Measurements from ENCODE around the gene IPO11. TPM values are rescaled to one million over a fixed set of nuclear protein-coding genes. Genes with fewer than 3 reads are reported as not detected.
"Not testable (repeated sequence)": the region's sequence is repeated elsewhere in the genome, so short reads cannot be mapped to it uniquely, and the experiment has no call there.

Gene IPO11
- total and polyA plus RNA-seq, 2 donors: 15.8 to 53.6 TPM

- H3K4me3 ChIP-seq (ENCODE audit: low read depth, low read length); DNase-seq (ENCODE audit: extremely low spot score); H3K4me1 ChIP-seq (ENCODE audit: insufficient read depth); H3K27ac ChIP-seq (ENCODE audit: low read depth); H3K36me3 ChIP-seq (ENCODE audit: insufficient read depth): not testable (repeated sequence)
- 98% methylated on average over 5 of the region's 5 CpGs for WGBS
These were observed 96.2 kb downstream of the IPO11 start for GRCh38 chr5:62508760-62509159.

DNA sequence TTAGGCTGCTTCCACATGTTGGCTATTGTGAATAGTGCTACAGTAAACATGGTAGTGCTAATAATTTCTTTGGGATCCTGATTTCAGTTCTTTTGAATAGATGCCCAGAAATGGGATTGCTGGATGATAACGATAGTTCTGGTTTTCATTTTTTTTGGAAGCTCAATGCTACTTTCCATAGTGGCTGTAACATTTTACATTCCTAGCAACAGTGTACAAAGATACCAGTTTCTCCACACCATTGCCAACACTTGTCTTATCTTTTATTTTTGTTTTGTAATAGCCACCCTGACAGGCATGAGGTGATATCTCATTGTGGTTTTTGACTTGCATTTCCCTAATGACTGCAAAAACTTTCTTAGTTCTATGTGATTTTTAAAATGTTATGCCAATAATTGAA, 97.2 kb downstream of the IPO11 start:
- DNase-seq (ENCODE audit: extremely low spot score): no peak
- Histone ChIP-seq H3K27ac (ENCODE audit: low read depth) (no peak overlapping the region), H3K36me3 (ENCODE audit: insufficient read depth) (peaks cover 1% of the 10 kb centered on the region), H3K4me1 (ENCODE audit: insufficient read depth) (no peaks in the 10 kb centered on the region), H3K4me3 (ENCODE audit: low read depth, low read length) (no peak overlapping the region)
- WGBS: 25% methylated on average over 1 of the region's 1 CpG

DNA sequence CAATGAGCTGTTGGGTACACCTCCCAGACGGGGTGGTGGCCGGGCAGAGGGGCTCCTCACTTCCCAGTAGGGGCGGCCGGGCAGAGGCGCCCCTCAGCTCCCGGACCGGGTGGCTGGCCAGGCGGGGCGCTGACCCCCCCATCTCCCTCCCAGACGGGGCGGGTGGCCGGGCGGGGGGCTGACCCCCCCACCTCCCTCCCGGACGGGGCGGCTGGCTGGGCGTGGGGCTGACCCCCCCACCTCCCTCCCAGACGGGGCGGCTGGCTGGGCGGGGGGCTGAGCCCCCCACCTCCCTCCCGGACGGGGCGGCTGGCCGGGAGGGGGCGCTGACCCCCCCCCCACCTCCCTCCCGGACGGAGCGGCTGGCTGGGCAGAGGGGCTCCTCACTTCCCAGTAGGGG, 100.5 kb downstream of the IPO11 start:
- H3K4me1 ChIP-seq (ENCODE audit: insufficient read depth); H3K36me3 ChIP-seq (ENCODE audit: insufficient read depth); DNase-seq (ENCODE audit: extremely low spot score); H3K4me3 ChIP-seq (ENCODE audit: low read depth, low read length); H3K27ac ChIP-seq (ENCODE audit: low read depth): not testable (repeated sequence)
- WGBS: 97% methylated on average over 23 of the region's 28 CpGs

DNA sequence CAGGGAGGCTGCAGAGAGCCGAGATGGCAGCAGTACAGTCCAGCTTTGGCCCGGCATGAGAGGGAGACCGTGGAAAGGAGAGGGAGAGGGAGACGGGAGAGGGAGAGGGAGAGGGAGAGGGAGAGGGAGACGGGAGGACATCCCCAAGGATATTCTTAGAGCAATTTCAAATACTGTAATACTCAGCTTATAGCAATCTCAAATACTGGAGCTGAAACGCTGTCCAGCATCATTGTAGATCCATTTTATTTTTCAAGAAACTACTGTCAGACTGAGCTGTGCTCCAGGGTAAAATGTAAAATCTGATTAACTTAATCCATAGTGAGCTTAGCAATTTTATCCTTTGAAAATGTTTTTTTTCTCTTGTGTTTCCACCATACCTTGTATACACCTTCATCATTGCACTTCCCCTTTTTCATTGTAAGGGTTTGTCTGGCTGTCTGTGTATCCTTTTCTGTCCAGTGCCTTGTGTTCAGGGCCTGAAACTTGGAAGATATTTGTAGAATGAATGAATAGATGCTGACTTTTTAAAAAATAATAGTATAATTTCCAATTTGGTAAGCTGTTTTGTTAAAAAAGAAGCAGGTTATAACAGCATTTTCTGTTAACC, 102.1 kb downstream of the IPO11 start:
- WGBS: 84% methylated on average over 3 of the region's 6 CpGs
- Histone ChIP-seq H3K36me3 (ENCODE audit: insufficient read depth) (no peaks in the 10 kb centered on the region), H3K27ac (ENCODE audit: low read depth) (no peak overlapping the region), H3K4me1 (ENCODE audit: insufficient read depth) (no peaks in the 10 kb centered on the region), H3K4me3 (ENCODE audit: low read depth, low read length) (no peak overlapping the region)
- DNase-seq (ENCODE audit: extremely low spot score): no peak

DNA sequence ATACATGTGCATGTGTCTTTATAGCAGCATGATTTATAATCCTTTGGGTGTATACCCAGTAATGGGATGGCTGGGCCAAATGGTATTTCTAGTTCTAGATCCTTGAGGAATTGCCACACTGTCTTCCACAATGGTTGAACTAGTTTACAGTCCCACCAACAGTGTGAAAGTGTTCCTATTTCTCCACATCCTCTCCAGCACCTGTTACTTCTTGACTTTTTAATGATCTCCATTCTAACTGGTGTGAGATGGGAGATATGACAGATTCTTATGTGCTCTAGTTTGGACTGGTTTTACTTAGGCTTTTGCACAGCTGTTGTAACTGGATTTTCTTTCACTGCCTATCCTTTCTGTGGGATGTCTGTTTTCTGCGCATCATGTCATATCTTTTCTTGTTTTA, 108.2 kb downstream of the IPO11 start:
- not testable (repeated sequence) for H3K27ac ChIP-seq (ENCODE audit: low read depth); DNase-seq (ENCODE audit: extremely low spot score); H3K4me1 ChIP-seq (ENCODE audit: insufficient read depth); H3K4me3 ChIP-seq (ENCODE audit: low read depth, low read length); H3K36me3 ChIP-seq (ENCODE audit: insufficient read depth)
- WGBS: 99% methylated on average over 1 of the region's 1 CpG

GRCh38 chr5:62521319-62521718, 108.8 kb downstream of the IPO11 start:
- no peak for DNase-seq (ENCODE audit: extremely low spot score)
- Histone ChIP-seq H3K4me3 (ENCODE audit: low read depth, low read length) (no peak overlapping the region), H3K36me3 (ENCODE audit: insufficient read depth) (peaks cover 3% of the 10 kb centered on the region), H3K4me1 (ENCODE audit: insufficient read depth) (no peaks in the 10 kb centered on the region), H3K27ac (ENCODE audit: low read depth) (no peak overlapping the region)
- WGBS: 73% methylated on average over 2 of the region's 2 CpGs

DNA sequence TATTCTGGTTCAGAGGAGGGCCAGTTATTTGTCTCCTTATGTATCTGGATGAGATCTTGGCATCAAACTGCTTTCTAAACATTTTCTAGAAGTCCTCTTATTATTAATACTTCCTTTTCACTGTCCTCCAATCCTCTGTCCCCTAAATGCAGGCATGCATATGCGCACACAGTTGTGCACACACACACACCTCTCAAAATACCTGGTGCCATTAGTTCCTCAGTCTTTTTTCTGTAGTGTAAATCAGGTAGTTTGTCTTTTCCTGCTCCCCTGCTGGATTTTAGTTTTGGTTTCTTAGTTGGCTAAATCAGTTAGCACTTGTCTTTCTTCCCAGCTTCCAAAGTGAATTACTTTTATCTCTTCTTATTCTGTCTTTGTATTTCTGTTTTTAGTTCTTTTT, 110.2 kb downstream of the IPO11 start:
- Histone ChIP-seq H3K27ac (ENCODE audit: low read depth) (no peak overlapping the region), H3K4me3 (ENCODE audit: low read depth, low read length) (no peak overlapping the region), H3K36me3 (ENCODE audit: insufficient read depth) (peaks cover 3% of the 10 kb centered on the region), H3K4me1 (ENCODE audit: insufficient read depth) (no peaks in the 10 kb centered on the region)
- DNase-seq (ENCODE audit: extremely low spot score): no peak
- 100% methylated on average over 1 of the region's 1 CpG for WGBS

GRCh38 chr5:62533597-62533996, 121.0 kb downstream of the IPO11 start:
- Histone ChIP-seq H3K27ac (ENCODE audit: low read depth) (no peak overlapping the region), H3K36me3 (ENCODE audit: insufficient read depth) (peaks cover 1% of the 10 kb centered on the region), H3K4me1 (ENCODE audit: insufficient read depth) (no peaks in the 10 kb centered on the region), H3K4me3 (ENCODE audit: low read depth, low read length) (no peak overlapping the region)
- no peak for DNase-seq (ENCODE audit: extremely low spot score)
- 93% methylated on average over 2 of the region's 2 CpGs for WGBS

DNA sequence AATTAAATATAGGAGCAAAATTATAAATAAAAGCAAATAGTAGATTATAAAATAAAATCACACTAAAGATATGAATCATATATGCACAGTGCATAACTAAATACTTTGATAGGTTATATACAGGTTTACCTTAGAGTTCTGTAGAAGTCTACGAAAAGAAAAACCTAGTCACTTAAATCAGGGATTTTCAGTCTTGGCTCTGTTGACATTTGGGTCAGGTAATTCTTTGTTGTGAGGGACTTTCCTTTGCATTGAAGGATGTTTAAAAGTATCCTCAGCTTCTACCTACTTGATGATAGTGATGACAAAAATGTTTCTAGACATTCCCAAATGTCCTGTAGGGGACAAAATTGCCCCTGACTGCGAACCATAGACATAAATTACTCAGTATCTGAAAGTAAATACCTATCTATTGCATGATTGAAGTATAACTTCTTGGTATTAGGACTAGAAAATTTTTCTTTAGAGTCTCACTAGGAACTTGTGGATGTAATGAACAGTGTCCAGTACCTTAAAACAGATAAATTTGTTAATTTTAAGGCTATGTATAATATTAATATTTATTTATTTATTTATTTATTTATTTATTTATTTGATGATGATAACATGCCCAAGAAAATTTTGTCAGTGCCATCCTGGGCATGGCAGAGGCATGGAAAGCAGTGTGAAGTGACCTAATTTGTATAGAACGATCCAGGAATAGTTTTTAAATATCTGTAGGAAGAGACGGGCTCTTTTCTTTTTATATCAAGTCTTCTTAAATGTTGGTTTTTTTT, 122.1 kb downstream of the IPO11 start:
- 76% methylated on average over 4 of the region's 4 CpGs for WGBS
- no peak for DNase-seq (ENCODE audit: extremely low spot score)
- no peak overlapping the region for H3K4me3 ChIP-seq (ENCODE audit: low read depth, low read length)

DNA sequence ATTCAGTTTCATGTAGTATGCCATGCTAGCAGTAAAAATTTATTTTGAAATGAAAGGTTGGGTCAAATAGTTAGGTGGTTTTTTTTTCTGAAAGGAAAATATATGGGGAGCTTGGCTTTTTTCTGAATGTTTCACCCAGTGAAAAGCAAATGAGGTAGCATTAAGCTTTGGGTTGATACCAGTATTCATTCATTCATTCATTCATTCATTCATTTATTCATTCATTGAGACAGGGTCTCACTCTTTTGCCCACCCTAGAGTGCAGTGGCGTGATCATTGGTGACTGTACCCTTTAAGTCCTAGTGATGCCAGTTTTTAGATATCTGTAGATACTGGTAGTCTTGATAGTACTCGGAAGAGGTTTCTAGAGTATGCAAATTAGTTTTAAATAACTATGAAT, 123.7 kb downstream of the IPO11 start:
- Histone ChIP-seq H3K4me1 (ENCODE audit: insufficient read depth) (no peaks in the 10 kb centered on the region), H3K36me3 (ENCODE audit: insufficient read depth) (peaks cover 4% of the 10 kb centered on the region), H3K4me3 (ENCODE audit: low read depth, low read length) (no peak overlapping the region), H3K27ac (ENCODE audit: low read depth) (no peak overlapping the region)
- WGBS: 97% methylated on average over 2 of the region's 2 CpGs
- DNase-seq (ENCODE audit: extremely low spot score): no peak

More for the DNA sequence above, 122.1 kb downstream of the IPO11 start:
- peaks cover 2% of the 10 kb centered on the region for H3K36me3 ChIP-seq (ENCODE audit: insufficient read depth)
- no peaks in the 10 kb centered on the region for H3K4me1 ChIP-seq (ENCODE audit: insufficient read depth)
- no peak overlapping the region for H3K27ac ChIP-seq (ENCODE audit: low read depth)

DNA sequence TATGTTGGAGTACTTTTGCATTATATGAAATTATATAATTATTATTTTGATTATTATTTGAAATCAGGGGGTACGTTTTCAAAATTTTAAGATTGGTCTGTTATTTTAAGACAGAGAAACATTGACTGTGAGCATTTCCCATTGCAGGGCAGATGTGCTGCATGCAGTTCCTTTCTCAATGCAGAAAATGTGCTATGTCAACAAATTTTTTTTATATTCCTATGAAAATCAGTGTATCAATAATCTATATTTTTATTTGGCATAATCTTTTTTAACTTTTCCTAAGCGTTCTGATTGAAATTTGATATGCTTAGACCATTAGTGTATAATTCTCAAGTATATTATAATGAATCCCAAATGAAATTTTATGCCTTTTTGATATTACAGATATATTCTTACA, 124.2 kb downstream of the IPO11 start:
- H3K36me3 ChIP-seq (ENCODE audit: insufficient read depth): peaks cover 4% of the 10 kb centered on the region
- no peak for DNase-seq (ENCODE audit: extremely low spot score)
- H3K4me3 ChIP-seq (ENCODE audit: low read depth, low read length): no peak overlapping the region
- 96% methylated on average over 2 of the region's 2 CpGs for WGBS
- H3K27ac ChIP-seq (ENCODE audit: low read depth): no peak overlapping the region
- H3K4me1 ChIP-seq (ENCODE audit: insufficient read depth): no peaks in the 10 kb centered on the region

- Histone ChIP-seq H3K27ac (ENCODE audit: low read depth) (no peak overlapping the region), H3K4me1 (ENCODE audit: insufficient read depth) (no peaks in the 10 kb centered on the region), H3K4me3 (ENCODE audit: low read depth, low read length) (no peak overlapping the region), H3K36me3 (ENCODE audit: insufficient read depth) (peaks cover 4% of the 10 kb centered on the region)
- DNase-seq (ENCODE audit: extremely low spot score): no peak
- WGBS: 88% methylated on average over 9 of the region's 9 CpGs
These were observed 125.7 kb downstream of the IPO11 start for GRCh38 chr5:62538017-62538942.

- WGBS: 99% methylated on average over 1 of the region's 1 CpG
- DNase-seq (ENCODE audit: extremely low spot score): no peak
- Histone ChIP-seq H3K36me3 (ENCODE audit: insufficient read depth) (peaks cover 4% of the 10 kb centered on the region), H3K4me3 (ENCODE audit: low read depth, low read length) (no peak overlapping the region), H3K4me1 (ENCODE audit: insufficient read depth) (no peaks in the 10 kb centered on the region), H3K27ac (ENCODE audit: low read depth) (no peak overlapping the region)
These were observed 130.2 kb downstream of the IPO11 start for GRCh38 chr5:62542720-62543119.
